Subcutaneous abdominal adipose tissue (tissue), 5 donors: ENCODE measurements around the gene CMC1.

Experiments used
- H3K27ac ChIP-seq: one replicate; pipeline ENCODE4 v1.7.0; 2013; ENCODE audit warnings: low read depth, mild to moderate bottlenecking, inconsistent platforms, low read length, moderate library complexity
- H3K27me3 ChIP-seq, 5 donors: one replicate each; pipeline ENCODE4 v1.7.0; 2013; ENCODE audit warnings: low read length in 5 of 5, inconsistent platforms in 1 of 5; ENCODE audit not compliant: control insufficient read depth in 5 of 5, insufficient read depth in 4 of 5
- H3K36me3 ChIP-seq, 5 donors: one replicate each; pipeline ENCODE4 v1.7.0; 2013; ENCODE audit warnings: low read length in 5 of 5; ENCODE audit not compliant: control insufficient read depth in 5 of 5, insufficient read depth in 5 of 5
- H3K4me1 ChIP-seq, 5 donors: one replicate each; pipeline ENCODE4 v1.7.0; 2013; ENCODE audit warnings: low read length in 5 of 5, mild to moderate bottlenecking in 3 of 5, moderate library complexity in 1 of 5; ENCODE audit not compliant: control insufficient read depth in 5 of 5, insufficient read depth in 5 of 5
- H3K4me3 ChIP-seq, 5 donors: one replicate each; pipeline ENCODE4 v1.7.0; 2013; ENCODE audit warnings: low read length in 5 of 5, low read depth in 1 of 5
- H3K9ac ChIP-seq, 5 donors: one replicate each; pipeline ENCODE4 v1.7.0; 2013; ENCODE audit warnings: low read length in 5 of 5, mild to moderate bottlenecking in 4 of 5, moderate library complexity in 3 of 5
- H3K9me3 ChIP-seq, 5 donors: one replicate each; pipeline ENCODE4 v1.7.0; 2013; ENCODE audit warnings: low read length in 5 of 5; ENCODE audit not compliant: control insufficient read depth in 5 of 5
- donor health status: healthy.
- donor health status: healthy.
- donor health status: healthy.
- donor health status: healthy.
- donor health status: healthy.

Gene CMC1

GRCh38 chr3:28291577-28291976 is 50.2 kb downstream of the CMC1 start:
- Histone ChIP-seq H3K4me3 (no peak overlapping the region), H3K9me3 (peaks cover 0 to 5% (median 4%) of the 10 kb centered on the region in 5 donors), H3K36me3 (peaks cover 0 to 6% (median 0%) of the 10 kb centered on the region in 5 donors), H3K27ac (no peak overlapping the region), H3K4me1 (peaks cover 0 to 6% (median 3%) of the 10 kb centered on the region in 5 donors), H3K9ac (no peak overlapping the region), H3K27me3 (no peaks in the 10 kb centered on the region)

DNA sequence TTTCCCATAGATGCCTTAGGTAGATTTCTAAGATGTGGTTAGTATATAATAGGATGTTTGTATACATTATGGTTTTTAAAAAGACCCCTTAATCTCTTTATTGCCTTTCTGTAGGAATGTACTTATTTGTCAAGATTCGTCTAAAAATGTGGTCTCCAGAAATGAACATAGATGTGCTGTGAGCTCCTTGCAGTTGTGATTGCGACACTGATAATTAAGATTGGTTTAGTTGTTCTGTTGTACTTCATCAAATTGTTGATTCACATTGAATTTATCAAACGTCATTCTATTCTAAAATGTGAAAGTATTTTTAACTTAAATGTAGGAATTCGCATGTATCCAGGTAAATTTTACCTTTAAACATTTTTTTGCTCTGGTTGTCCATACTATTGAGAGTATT is 51.2 kb downstream of the CMC1 start:
- peaks cover 0 to 5% (median 4%) of the 10 kb centered on the region in 5 donors for H3K9me3 ChIP-seq
- H3K36me3 ChIP-seq, result peaks cover 0 to 6% (median 0%) of the 10 kb centered on the region in 5 donors
- peaks cover 0 to 6% (median 0%) of the 10 kb centered on the region in 5 donors for H3K4me1 ChIP-seq
- no peaks in the 10 kb centered on the region for H3K27me3 ChIP-seq
- no peak overlapping the region for H3K9ac ChIP-seq
- no peak overlapping the region for H3K27ac ChIP-seq
- H3K4me3 ChIP-seq, result no peak overlapping the region

GRCh38 chr3:28294667-28295413 is 53.4 kb downstream of the CMC1 start:
- Histone ChIP-seq H3K36me3 (peaks cover 0 to 6% (median 0%) of the 10 kb centered on the region in 5 donors), H3K9ac (peak overlapping the region in 2 of 5 donors; percentile 47 to 49), H3K27ac (no peak overlapping the region), H3K9me3 (peaks cover 0 to 5% (median 4%) of the 10 kb centered on the region in 5 donors), H3K4me1 (peaks cover 0 to 6% (median 0%) of the 10 kb centered on the region in 5 donors), H3K27me3 (no peaks in the 10 kb centered on the region), H3K4me3 (peak overlapping the region in 3 of 5 donors; percentile 4 to 54 (median 41))

DNA sequence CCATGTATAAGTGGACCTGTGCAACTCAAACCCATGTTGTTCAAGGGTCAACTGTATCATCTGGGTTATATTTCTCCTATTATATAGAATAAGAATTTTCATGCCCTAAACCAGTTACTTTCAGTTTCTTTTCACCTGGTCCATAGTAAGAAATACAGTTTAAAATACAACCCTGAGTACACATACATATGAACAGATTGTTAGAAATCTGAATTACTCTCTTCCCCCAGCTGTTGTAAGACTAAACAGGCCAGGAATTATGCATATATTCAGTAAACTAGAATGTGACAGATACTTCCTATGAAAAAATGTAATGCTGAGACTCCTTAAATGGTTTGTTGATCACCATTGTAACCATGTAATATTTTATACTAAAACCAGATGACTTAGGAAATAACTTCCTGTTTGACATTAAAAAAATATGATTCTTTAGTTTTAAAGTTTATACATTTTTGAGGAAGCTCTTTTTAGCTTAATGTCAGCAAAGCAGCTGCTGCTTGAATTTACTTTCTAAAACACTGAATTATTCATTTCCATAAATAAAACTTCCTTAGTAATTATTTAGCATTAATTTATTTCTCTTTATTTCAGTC is 54.6 kb downstream of the CMC1 start:
- H3K9ac ChIP-seq, result peak overlapping the region in 2 of 5 donors; percentile 30 to 49
- H3K27ac ChIP-seq, result no peak overlapping the region
- H3K9me3 ChIP-seq, result peaks cover 0 to 2% (median under 1%) of the 10 kb centered on the region in 5 donors
- no peaks in the 10 kb centered on the region for H3K27me3 ChIP-seq
- peaks cover 0 to 4% (median 0%) of the 10 kb centered on the region in 5 donors for H3K36me3 ChIP-seq
- peak overlapping the region in 3 of 5 donors; percentile 4 to 54 (median 41) for H3K4me3 ChIP-seq
- peaks cover 0 to 6% (median 0%) of the 10 kb centered on the region in 5 donors for H3K4me1 ChIP-seq

DNA sequence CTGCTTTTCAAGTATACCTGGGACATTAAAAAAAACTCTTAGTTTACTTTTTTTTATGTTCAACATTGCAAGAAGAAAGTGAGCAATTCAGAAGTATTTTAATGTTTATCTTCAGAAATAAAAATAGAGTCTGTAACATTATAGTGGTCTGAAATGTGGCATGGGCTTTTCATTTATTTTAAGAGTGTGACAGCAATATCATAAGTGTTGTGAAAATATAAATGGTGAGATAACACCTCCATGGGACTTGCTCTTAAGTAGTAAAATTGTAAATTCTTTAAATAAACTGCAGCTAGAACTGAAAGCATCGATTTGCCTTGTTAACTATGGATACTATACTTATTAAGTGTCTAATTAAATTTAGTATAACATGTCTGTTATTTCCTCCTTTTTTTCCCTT is 58.3 kb downstream of the CMC1 start:
- H3K27me3 ChIP-seq, result no peaks in the 10 kb centered on the region
- H3K4me1 ChIP-seq, result peaks cover 0 to 6% (median 0%) of the 10 kb centered on the region in 5 donors
- no peaks in the 10 kb centered on the region for H3K36me3 ChIP-seq
- H3K27ac ChIP-seq, result no peak overlapping the region
- H3K9me3 ChIP-seq, result no peaks in the 10 kb centered on the region
- H3K4me3 ChIP-seq, result no peak overlapping the region
- H3K9ac ChIP-seq, result no peak overlapping the region

DNA sequence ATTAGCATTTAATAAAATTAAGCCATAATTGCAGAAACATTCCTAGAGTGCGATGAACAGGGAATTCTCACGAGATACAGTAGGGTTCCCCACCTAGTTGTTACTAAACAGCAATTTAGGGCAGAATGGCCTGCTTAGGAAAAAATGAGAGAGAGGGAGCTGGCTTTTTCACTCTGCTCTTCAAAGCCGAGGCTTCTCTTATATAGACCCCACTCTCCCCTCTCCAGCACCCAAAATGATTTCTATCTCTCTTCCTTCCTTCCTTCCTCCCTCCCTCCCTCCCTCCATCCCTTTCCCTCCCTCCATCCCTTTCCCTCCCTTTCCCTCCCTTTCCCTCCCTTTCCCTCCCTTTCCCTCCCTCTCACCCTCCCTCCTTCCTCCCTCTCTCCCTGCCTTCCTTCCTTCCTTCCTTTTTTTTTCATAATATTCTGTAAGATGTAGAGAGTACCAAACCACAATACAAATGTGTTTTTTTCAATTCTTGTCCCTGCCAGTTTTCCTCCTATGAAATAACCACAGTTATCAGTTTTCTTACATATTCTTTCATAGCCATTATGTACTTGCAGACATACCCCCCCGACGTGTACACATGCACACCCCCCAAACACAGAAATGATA is 59.0 kb downstream of the CMC1 start:
- Histone ChIP-seq H3K9me3 (no peaks in the 10 kb centered on the region), H3K4me3 (no peak overlapping the region), H3K27me3 (no peaks in the 10 kb centered on the region), H3K36me3 (no peaks in the 10 kb centered on the region), H3K9ac (no peak overlapping the region), H3K4me1 (peaks cover 0 to 6% (median 0%) of the 10 kb centered on the region in 5 donors), H3K27ac (no peak overlapping the region)

DNA sequence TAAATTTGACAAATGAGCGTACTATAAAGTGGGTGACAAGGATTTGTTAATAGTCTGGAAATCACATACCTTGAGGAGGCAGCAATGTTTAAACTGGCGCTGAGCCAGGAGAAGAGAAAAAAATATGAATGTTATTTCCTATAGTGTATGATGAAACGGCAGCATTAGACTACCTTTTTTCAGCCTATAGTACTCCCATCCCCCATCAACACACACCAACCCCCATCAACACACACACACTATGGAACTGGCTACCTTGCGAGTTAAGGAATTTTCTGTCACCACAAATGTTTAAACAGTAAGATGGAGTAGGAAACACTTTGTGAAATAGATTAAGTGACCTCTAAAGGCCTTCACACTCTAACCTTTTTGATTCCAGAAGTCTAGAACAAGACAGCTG is 60.3 kb downstream of the CMC1 start:
- Histone ChIP-seq H3K4me3 (no peak overlapping the region), H3K9me3 (no peaks in the 10 kb centered on the region), H3K36me3 (no peaks in the 10 kb centered on the region), H3K4me1 (no peaks in the 10 kb centered on the region), H3K27ac (no peak overlapping the region), H3K9ac (no peak overlapping the region), H3K27me3 (no peaks in the 10 kb centered on the region)

GRCh38 chr3:28308196-28308595 is 66.8 kb downstream of the CMC1 start:
- H3K27me3 ChIP-seq, result no peaks in the 10 kb centered on the region
- H3K4me3 ChIP-seq, result no peak overlapping the region
- no peak overlapping the region for H3K27ac ChIP-seq
- no peaks in the 10 kb centered on the region for H3K36me3 ChIP-seq
- H3K9me3 ChIP-seq, result no peaks in the 10 kb centered on the region
- no peak overlapping the region for H3K9ac ChIP-seq
- peaks cover 0 to 3% (median 0%) of the 10 kb centered on the region in 5 donors for H3K4me1 ChIP-seq

DNA sequence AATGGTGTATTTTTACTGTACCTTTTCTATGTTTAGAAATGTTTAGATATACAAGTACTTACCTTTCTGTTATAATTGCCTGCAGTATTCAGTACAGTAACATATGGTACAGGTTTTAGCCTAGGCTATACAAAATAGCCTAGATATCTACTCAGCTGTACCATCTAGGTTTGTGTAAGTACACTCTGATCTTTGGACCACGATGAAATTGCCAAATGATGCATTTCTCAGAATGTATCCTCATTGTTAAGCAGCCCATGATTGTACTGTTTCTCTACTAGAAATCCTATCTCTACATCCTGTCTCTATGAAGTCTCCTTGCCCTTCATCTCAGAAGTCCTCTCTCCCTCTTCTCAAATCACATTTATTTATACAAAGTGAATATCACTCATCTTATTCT is 74.3 kb downstream of the CMC1 start:
- H3K27ac ChIP-seq, result no peak overlapping the region
- H3K27me3 ChIP-seq, result no peaks in the 10 kb centered on the region
- H3K4me3 ChIP-seq, result no peak overlapping the region
- no peaks in the 10 kb centered on the region for H3K4me1 ChIP-seq
- no peak overlapping the region for H3K9ac ChIP-seq
- H3K36me3 ChIP-seq, result peaks cover 3 to 16% (median 5%) of the 10 kb centered on the region in 5 donors
- no peaks in the 10 kb centered on the region for H3K9me3 ChIP-seq

- no peaks in the 10 kb centered on the region for H3K4me1 ChIP-seq
- H3K4me3 ChIP-seq, result no peak overlapping the region
- no peak overlapping the region for H3K27ac ChIP-seq
- H3K36me3 ChIP-seq, result peaks cover 5 to 18% (median 6%) of the 10 kb centered on the region in 5 donors
- no peaks in the 10 kb centered on the region for H3K27me3 ChIP-seq
- H3K9me3 ChIP-seq, result no peaks in the 10 kb centered on the region
- no peak overlapping the region for H3K9ac ChIP-seq
These were observed 74.8 kb downstream of the CMC1 start for GRCh38 chr3:28316226-28316625.
